SU-DHL-6 (cell line): ENCODE measurements around the gene COL25A1.

Experiments
- EZH2phosphoT487 ChIP-seq: fragments of 200-600 bp; sonication (generic), shearing (Covaris generic); conservative IDR thresholded peaks from 2 replicates; pipeline ENCODE4 v1.6.1; 2018; ENCODE audit warnings: mild to moderate bottlenecking, antibody characterized with exemption, low read length, moderate library complexity, mixed read lengths
- TF ChIP-seq, protein P1 (sequence below): fragments of 200-600 bp; sonication (generic); IDR thresholded peaks from one replicate; pipeline ENCODE4 v1.5.1; 2017; ENCODE audit warnings: antibody characterized with exemption, mild to moderate bottlenecking, low read length, moderate library complexity; ENCODE audit not compliant: insufficient read depth, poor library complexity, severe bottlenecking

- TF ChIP-seq, protein P1, sequence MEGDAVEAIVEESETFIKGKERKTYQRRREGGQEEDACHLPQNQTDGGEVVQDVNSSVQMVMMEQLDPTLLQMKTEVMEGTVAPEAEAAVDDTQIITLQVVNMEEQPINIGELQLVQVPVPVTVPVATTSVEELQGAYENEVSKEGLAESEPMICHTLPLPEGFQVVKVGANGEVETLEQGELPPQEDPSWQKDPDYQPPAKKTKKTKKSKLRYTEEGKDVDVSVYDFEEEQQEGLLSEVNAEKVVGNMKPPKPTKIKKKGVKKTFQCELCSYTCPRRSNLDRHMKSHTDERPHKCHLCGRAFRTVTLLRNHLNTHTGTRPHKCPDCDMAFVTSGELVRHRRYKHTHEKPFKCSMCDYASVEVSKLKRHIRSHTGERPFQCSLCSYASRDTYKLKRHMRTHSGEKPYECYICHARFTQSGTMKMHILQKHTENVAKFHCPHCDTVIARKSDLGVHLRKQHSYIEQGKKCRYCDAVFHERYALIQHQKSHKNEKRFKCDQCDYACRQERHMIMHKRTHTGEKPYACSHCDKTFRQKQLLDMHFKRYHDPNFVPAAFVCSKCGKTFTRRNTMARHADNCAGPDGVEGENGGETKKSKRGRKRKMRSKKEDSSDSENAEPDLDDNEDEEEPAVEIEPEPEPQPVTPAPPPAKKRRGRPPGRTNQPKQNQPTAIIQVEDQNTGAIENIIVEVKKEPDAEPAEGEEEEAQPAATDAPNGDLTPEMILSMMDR = no peak
- no peak for TF ChIP-seq EZH2phosphoT487
Measured at GRCh38 chr4:108831291-108831690, 471.2 kb downstream of the COL25A1 start.
